Gastroesophageal sphincter (tissue), 3 donors: ENCODE results near the gene ARHGAP42.

ENCODE experiments used
- EP300 ChIP-seq: sonication (generic); formaldehyde crosslinking; IDR thresholded peaks from one replicate; pipeline ENCODE4 v1.6.1; 2017; ENCODE audit warnings: antibody characterized with exemption, mild to moderate bottlenecking
- POLR2A ChIP-seq, 2 donors: fragments of 450-650 bp; IDR thresholded peaks; one replicate each; pipeline ENCODE4 v1.6.1; 2017; ENCODE audit warnings: antibody characterized with exemption in 2 of 2, mild to moderate bottlenecking in 2 of 2, moderate library complexity in 1 of 2
- TF ChIP-seq, protein P1 (sequence below), 4 experiments: fragments of 200-600 bp in 2 of 4; fragments of 450-650 bp in 2 of 4; sonication (generic) in 1 of 4; IDR thresholded peaks; one replicate each; pipeline ENCODE4 v1.5.1; 2017 to 2019; ENCODE audit warnings: antibody characterized with exemption in 4 of 4, mild to moderate bottlenecking in 2 of 4, moderate library complexity in 2 of 4

DNA sequence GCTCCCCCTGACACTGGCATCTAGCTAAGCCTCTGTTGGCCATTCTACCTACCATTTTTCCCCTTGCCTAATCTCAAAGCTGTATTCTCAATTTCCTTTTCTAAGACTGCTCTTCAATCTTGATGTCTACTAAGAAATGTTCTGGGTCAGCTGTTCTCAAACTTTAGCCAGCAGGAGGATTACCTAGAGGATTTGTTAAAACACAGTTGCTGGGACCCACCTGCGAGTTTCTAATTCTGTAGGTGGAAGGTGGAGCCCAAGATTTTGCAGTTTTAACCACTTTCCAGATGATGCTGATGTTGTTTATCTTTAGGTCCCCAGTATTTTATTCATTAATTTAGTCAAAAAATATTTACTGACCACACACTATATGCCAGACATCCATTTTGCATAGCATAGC, 9.3 kb upstream of the ARHGAP42 start:
- TF ChIP-seq EP300, result no peak
- TF ChIP-seq, protein P1, sequence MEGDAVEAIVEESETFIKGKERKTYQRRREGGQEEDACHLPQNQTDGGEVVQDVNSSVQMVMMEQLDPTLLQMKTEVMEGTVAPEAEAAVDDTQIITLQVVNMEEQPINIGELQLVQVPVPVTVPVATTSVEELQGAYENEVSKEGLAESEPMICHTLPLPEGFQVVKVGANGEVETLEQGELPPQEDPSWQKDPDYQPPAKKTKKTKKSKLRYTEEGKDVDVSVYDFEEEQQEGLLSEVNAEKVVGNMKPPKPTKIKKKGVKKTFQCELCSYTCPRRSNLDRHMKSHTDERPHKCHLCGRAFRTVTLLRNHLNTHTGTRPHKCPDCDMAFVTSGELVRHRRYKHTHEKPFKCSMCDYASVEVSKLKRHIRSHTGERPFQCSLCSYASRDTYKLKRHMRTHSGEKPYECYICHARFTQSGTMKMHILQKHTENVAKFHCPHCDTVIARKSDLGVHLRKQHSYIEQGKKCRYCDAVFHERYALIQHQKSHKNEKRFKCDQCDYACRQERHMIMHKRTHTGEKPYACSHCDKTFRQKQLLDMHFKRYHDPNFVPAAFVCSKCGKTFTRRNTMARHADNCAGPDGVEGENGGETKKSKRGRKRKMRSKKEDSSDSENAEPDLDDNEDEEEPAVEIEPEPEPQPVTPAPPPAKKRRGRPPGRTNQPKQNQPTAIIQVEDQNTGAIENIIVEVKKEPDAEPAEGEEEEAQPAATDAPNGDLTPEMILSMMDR (IDR thresholded peaks at IDR 0.05), result no peak
- TF ChIP-seq POLR2A (IDR thresholded peaks at IDR 0.05), result no peak
